Prostate gland (tissue), 2 donors: ENCODE results near the gene SOX1.

Source experiments
- CTCF ChIP-seq, 4 experiments: fragments of 200-600 bp in 2 of 4; fragments of 450-650 bp in 2 of 4; sonication (generic) in 2 of 4; IDR thresholded peaks; 1 replicate in 3 of 4; 2 replicates in 1 of 4; pipeline ENCODE4 v1.5.1; 2016 to 2019; ENCODE audit warnings: antibody characterized with exemption in 4 of 4, mild to moderate bottlenecking in 2 of 4, moderate library complexity in 2 of 4
- POLR2A ChIP-seq: fragments of 450-650 bp; IDR thresholded peaks from one replicate; pipeline ENCODE4 v1.6.1; 2016; ENCODE audit warnings: antibody characterized with exemption, mild to moderate bottlenecking
- POLR2AphosphoS5 ChIP-seq: sonication (generic); formaldehyde crosslinking; IDR thresholded peaks from one replicate; pipeline ENCODE4 v1.6.1; 2017; ENCODE audit warnings: antibody characterized with exemption

- TF ChIP-seq CTCF (IDR thresholded peaks at IDR 0.05) (no peak), POLR2AphosphoS5 (no peak), POLR2A (no peak)
Observed at GRCh38 chr13:112103260-112103838, 36.4 kb downstream of the SOX1 start.
